Iris pigment epithelial cell (primary cell): ENCODE data around the gene FERMT3.
"Not testable (repeated sequence)": the region's sequence is repeated elsewhere in the genome, so short reads cannot be mapped to it uniquely, and the experiment has no call there.

Experiments used
- DNase-seq: peaks from one replicate; pipeline ENCODE4 v3.0.0-alpha.2; 2011; ENCODE audit warnings: low read depth

Gene FERMT3

GRCh38 chr11:64235437-64236161 is 29.1 kb downstream of the FERMT3 start:
- DNase-seq = no peak

- DNase-seq = no peak
These were observed 31.0 kb downstream of the FERMT3 start for GRCh38 chr11:64237484-64237951.

GRCh38 chr11:64238076-64238475 is 31.6 kb downstream of the FERMT3 start:
- no peak for DNase-seq

GRCh38 chr11:64238999-64239398 is 32.5 kb downstream of the FERMT3 start:
- DNase-seq = no peak

- no peak for DNase-seq
These were observed 33.3 kb downstream of the FERMT3 start for GRCh38 chr11:64239662-64240434.

- DNase-seq = peak; percentile 97
These were observed 34.1 kb downstream of the FERMT3 start, which contains the start of gene FKBP2 for GRCh38 chr11:64240435-64241240. TSS of gene FKBP2 (plus strand) at chr11:64241095. CDS start at chr11:64242388, 1,293 bp downstream.

GRCh38 chr11:64241241-64241490 is 34.6 kb downstream of the FERMT3 start:
- peak; percentile 99 for DNase-seq

GRCh38 chr11:64241491-64242374 is 35.2 kb downstream of the FERMT3 start:
- DNase-seq = peak; percentile 42

- no peak for DNase-seq
These were observed 36.8 kb downstream of the FERMT3 start for GRCh38 chr11:64243236-64243854.

GRCh38 chr11:64244107-64244506 is 37.6 kb downstream of the FERMT3 start:
- no peak for DNase-seq

- DNase-seq = no peak
These were observed 38.4 kb downstream of the FERMT3 start for GRCh38 chr11:64244966-64245365.

- DNase-seq = no peak
These were observed 38.9 kb downstream of the FERMT3 start for GRCh38 chr11:64245401-64245796.

- peak; percentile 91 for DNase-seq
These were observed 39.5 kb downstream of the FERMT3 start for GRCh38 chr11:64245797-64246620.

- not testable (repeated sequence) for DNase-seq
These were observed 40.0 kb downstream of the FERMT3 start for GRCh38 chr11:64246621-64246870.

- DNase-seq = peak; percentile 88
These were observed 40.6 kb downstream of the FERMT3 start, which contains the start of gene PPP1R14B for GRCh38 chr11:64246871-64247728. TSS of gene PPP1R14B (minus strand) at chr11:64246943. CDS start at chr11:64246673, 270 bp downstream.

- no peak for DNase-seq
These were observed 41.4 kb downstream of the FERMT3 start for GRCh38 chr11:64247729-64248531.

- DNase-seq = no peak
These were observed 42.1 kb downstream of the FERMT3 start for GRCh38 chr11:64248578-64248977.

GRCh38 chr11:64249038-64249437 is 42.5 kb downstream of the FERMT3 start:
- DNase-seq = no peak
